Measurements from ENCODE around the gene CLINT1.

DNA sequence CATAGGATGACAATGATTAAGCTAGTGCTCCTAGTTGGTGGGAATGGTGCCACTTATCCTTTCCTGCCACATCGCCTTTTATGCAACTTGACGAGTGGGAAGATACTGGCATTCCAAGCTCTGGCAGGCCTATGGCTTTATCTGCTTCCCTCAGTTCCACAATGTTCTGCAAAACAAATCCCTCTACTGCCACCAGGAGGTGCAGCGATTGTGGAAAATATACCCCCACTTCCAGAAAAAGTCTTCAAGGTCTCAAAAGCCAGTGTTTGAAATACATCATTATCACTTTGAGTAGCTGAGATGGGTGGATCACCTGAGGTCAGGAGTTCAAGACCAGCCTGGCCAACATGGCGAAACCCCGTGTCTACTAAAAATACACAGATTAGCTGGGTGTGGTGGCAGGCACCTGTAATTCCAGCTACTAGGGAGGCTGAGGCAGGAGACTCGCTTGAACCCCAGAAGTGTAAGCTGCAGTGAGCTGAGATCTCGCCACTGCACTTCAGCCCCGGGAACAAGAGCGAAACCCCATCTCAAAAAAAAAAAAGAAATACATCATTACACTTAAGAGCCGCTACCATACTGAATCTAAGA lies 3.4 kb downstream of the CLINT1 start:
- TF ChIP-seq, protein P1, sequence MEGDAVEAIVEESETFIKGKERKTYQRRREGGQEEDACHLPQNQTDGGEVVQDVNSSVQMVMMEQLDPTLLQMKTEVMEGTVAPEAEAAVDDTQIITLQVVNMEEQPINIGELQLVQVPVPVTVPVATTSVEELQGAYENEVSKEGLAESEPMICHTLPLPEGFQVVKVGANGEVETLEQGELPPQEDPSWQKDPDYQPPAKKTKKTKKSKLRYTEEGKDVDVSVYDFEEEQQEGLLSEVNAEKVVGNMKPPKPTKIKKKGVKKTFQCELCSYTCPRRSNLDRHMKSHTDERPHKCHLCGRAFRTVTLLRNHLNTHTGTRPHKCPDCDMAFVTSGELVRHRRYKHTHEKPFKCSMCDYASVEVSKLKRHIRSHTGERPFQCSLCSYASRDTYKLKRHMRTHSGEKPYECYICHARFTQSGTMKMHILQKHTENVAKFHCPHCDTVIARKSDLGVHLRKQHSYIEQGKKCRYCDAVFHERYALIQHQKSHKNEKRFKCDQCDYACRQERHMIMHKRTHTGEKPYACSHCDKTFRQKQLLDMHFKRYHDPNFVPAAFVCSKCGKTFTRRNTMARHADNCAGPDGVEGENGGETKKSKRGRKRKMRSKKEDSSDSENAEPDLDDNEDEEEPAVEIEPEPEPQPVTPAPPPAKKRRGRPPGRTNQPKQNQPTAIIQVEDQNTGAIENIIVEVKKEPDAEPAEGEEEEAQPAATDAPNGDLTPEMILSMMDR (IDR thresholded peaks at IDR 0.05 in 4 of 5, conservative IDR thresholded peaks at IDR 0.05 in 1 of 5), result peak in 4 of 5 experiments; percentile 38 to 55 (median 52)
- TF ChIP-seq POLR2A (IDR thresholded peaks at IDR 0.05), result no peak

All from gastrocnemius medialis (tissue), 4 donors.